NCI-H2171 (cell line): ENCODE measurements around the gene PTX4.
"Not testable (repeated sequence)": the region's sequence is repeated elsewhere in the genome, so short reads cannot be mapped to it uniquely, and the experiment has no call there.

Experiments used
- DNase-seq: peaks from one replicate; lab custom pipeline; 2025; lab: John Stamatoyannopoulos, UW

Gene PTX4

GRCh38 chr16:1443980-1444729 lies 44.6 kb downstream of the PTX4 start, which contains the start of gene CCDC154:
TSS of gene CCDC154 (minus strand) at chr16:1444556. CDS start at chr16:1444322, 234 bp downstream.
- no peak for DNase-seq

DNA sequence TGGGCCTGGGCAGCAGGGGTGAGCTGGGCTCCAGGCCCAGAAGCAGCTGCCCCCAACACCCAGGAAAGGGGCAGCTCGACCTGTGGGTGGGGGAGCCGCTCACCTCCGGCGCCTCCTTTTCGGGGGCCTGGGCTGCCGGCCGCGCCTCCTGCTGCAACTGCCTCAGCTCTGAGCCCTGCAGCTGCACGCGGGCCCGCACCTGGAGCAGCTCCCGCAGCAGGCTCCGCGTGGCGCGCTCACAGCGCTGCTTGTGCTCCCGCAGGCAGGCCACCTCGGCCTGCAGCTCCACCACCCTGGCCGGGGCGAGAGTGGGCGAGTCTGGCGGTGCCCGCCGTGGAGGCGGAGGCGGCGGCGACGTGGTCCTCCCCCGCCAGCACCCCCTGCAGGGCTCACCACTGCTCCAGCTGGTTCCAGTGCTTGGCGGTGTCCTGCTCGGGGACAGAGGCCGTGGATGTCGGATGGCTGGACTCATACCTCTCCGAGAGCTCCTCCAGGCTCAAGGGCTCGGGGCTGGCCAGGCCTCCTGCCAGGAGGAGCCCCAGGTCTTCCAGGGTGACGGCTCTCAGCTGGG lies 45.3 kb downstream of the PTX4 start:
- no peak for DNase-seq

DNA sequence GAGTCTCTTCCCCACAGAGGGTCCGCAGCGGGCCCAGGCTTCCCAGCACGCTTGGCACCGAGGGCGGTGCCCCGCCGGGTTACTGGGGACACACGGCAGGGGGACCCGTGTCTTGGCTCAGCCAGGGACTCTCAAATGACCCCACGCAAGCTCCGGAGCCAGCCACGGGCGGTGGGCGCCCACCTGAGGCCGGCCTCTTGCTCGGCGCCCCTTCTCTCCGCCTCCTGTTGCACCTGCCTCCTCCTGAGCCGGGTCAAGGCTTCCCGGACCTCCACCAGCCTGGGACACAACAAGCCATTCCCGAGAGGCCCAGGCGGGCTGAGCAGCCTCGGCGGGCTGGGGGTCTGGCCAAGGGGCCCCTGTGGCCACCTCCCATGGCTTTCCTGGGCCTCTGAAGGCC lies 46.0 kb downstream of the PTX4 start:
- no peak for DNase-seq

DNA sequence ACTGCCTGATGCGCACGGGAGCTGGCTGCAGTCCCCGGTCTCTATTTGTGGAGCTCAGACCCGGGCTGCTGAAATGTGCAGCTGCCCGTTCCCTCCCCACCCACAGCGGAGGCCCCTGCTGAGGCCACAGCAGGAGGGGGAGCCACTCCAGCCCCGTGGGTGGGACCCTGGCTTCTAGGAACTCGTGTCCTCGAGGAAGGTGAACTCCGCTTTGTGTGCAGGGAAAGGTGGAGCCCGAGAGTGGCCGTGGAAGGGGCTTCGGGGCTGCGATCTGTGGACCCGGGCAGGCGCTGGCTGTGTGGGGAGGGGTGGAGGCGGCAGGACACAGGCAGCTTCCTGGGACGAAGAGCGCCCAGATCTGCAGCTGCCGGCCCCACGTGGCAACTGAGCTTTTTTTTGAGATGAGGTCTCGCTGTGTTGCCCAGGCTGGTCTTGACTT lies 47.3 kb downstream of the PTX4 start:
- DNase-seq: no peak

- DNase-seq: not testable (repeated sequence)
These were observed 49.1 kb downstream of the PTX4 start for GRCh38 chr16:1439699-1440074.

GRCh38 chr16:1439058-1439698 lies 49.6 kb downstream of the PTX4 start:
- no peak for DNase-seq

GRCh38 chr16:1438229-1439057 lies 50.3 kb downstream of the PTX4 start:
- DNase-seq: no peak

GRCh38 chr16:1437606-1438005 lies 51.1 kb downstream of the PTX4 start:
- DNase-seq: no peak

DNA sequence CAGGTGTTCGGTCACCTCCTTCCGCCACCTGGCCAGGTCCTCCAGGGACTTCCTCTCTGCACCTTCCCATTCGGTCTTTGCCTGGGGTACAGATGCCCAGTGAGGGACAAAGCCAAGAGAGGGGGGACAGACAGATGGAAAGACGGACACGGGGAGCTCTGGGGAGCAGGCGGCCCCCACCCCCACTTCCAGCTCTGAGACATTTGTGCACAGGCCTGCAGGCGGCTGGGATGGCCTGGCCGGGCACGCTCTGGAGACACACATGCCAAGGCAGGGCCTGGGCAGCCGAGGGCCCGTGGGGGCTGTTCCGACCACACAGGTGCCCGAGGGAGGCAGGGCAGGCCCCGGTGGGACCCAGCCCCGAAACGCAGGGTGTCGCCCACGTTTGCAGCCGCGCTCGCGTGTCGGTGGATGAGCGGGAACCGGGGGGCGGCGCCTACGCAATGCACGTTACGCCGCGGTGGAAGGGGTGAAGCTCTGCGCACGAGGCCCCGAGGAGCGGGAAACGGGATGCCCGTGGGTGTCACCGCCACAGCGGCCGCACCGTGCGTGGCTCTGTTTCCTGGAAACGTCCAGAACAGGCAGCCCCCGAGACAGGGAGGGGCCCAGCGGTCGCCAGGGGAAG lies 51.9 kb downstream of the PTX4 start:
- no peak for DNase-seq

- DNase-seq: no peak
These were observed 52.6 kb downstream of the PTX4 start for GRCh38 chr16:1435921-1436697.
